HepG2 (cell line): ENCODE results near the gene PGS1. TPM values are rescaled to one million over a fixed set of nuclear protein-coding genes. Genes with fewer than 3 reads are reported as not detected.

Experiments used
- AGO2 ChIP-seq: fragments of 200-400 bp; formaldehyde crosslinking; optimal IDR thresholded peaks from 2 replicates; pipeline ENCODE3; 2017; ENCODE audit warnings: mild to moderate bottlenecking, low read depth, low read length, moderate library complexity
- EEA1 ChIP-seq: sonication (generic); formaldehyde crosslinking; IDR thresholded peaks from 2 replicates; pipeline ENCODE4 v1.5.1; 2020; ENCODE audit warnings: mild to moderate bottlenecking, missing genetic modification reagents, borderline replicate concordance
- EP300 ChIP-seq, 3 experiments: sonication (generic) in 1 of 3; formaldehyde crosslinking in 1 of 3; IDR thresholded peaks; 2 replicates each; pipeline versions ENCODE4 v1.5.1 to v1.6.1; 2011 to 2020; ENCODE audit warnings: low read depth in 2 of 3, low read length in 2 of 3, borderline replicate concordance in 1 of 3, improper control_type of control experiment in 1 of 3, mild to moderate bottlenecking in 1 of 3, missing genetic modification reagents in 1 of 3, moderate library complexity in 1 of 3
- HNRNPH1 ChIP-seq: fragments of 200-400 bp; formaldehyde crosslinking; optimal IDR thresholded peaks from 2 replicates; pipeline ENCODE3; 2017; ENCODE audit warnings: mild to moderate bottlenecking, low read depth, low read length
- KDM5B ChIP-seq: sonication (generic); formaldehyde crosslinking; IDR thresholded peaks from 2 replicates; pipeline ENCODE4 v1.4.0; 2020; ENCODE audit warnings: missing genetic modification reagents, mild to moderate bottlenecking, borderline replicate concordance
- MXD4 ChIP-seq: IDR thresholded peaks from 2 replicates; pipeline ENCODE4 v1.6.1; 2016; ENCODE audit warnings: mild to moderate bottlenecking, missing biosample characterization, missing genetic modification reagents
- MYC ChIP-seq: sonication (generic); formaldehyde crosslinking; IDR thresholded peaks from 2 replicates; pipeline ENCODE4 v1.9.0; 2021; ENCODE audit warnings: missing genetic modification reagents, borderline replicate concordance
- polyA plus RNA-seq, 8 experiments: library from polyadenylated mRNA; depleted of rRNA in 3 of 8; stranded (reverse) in 7 of 8; unstranded in 1 of 8; fragments of >200 nt; fragmentation: Illumina TruSeq in 4 of 8; extraction: Trizol in 4 of 8; gene quantifications; 2 replicates each; pipeline versions ENCODE4 v1.2.1 to v1.2.3, GENCODE V29; 2011 to 2016; ENCODE audit warnings: low read depth in 4 of 8, missing spikeins in 1 of 8, mixed read lengths in 1 of 8; ENCODE audit not compliant: insufficient read depth in 1 of 8
- total RNA-seq, 5 experiments: library from RNA; depleted of rRNA; stranded (reverse); fragments of >200 nt; fragmentation: Illumina TruSeq; extraction: Trizol; gene quantifications; 2 replicates each; pipeline ENCODE4 v1.2.3, GENCODE V29; 2016; ENCODE audit warnings: low read depth in 1 of 5
- TF ChIP-seq, protein P1 (sequence below): sonication (generic); formaldehyde crosslinking; IDR thresholded peaks from 2 replicates; pipeline ENCODE4 v1.4.0; 2020; ENCODE audit warnings: missing genetic modification reagents
- TF ChIP-seq, protein P2 (sequence below): sonication (generic); formaldehyde crosslinking; IDR thresholded peaks from 2 replicates; pipeline ENCODE4 v1.9.0; 2022; ENCODE audit warnings: low read depth, missing genetic modification reagents
- TF ChIP-seq, protein P3 (sequence below): sonication (generic); formaldehyde crosslinking; IDR thresholded peaks from 2 replicates; pipeline ENCODE4 v1.8.1; 2023; ENCODE audit warnings: mild to moderate bottlenecking, missing genetic modification reagents
- TF ChIP-seq, protein P4 (sequence below): sonication (generic); formaldehyde crosslinking; IDR thresholded peaks from 2 replicates; pipeline ENCODE4 v1.5.0; 2020; ENCODE audit warnings: mild to moderate bottlenecking, missing genetic modification reagents, moderate library complexity
- TF ChIP-seq, protein P5 (sequence below): sonication (generic); formaldehyde crosslinking; IDR thresholded peaks from 2 replicates; pipeline ENCODE4 v1.5.0; 2020; ENCODE audit warnings: mild to moderate bottlenecking, missing genetic modification reagents
- TF ChIP-seq, protein P6 (sequence below): sonication (generic); formaldehyde crosslinking; IDR thresholded peaks from 2 replicates; pipeline ENCODE4 v1.8.1; 2023; ENCODE audit warnings: mild to moderate bottlenecking, inconsistent platforms, moderate library complexity, missing genetic modification reagents, borderline replicate concordance

Gene PGS1
- total and polyA plus RNA-seq, 2 of the 13 experiments (the other 11 are each of a cell fraction or from before 2014, with no cell fraction given): 25.9 to 31.5 TPM

DNA sequence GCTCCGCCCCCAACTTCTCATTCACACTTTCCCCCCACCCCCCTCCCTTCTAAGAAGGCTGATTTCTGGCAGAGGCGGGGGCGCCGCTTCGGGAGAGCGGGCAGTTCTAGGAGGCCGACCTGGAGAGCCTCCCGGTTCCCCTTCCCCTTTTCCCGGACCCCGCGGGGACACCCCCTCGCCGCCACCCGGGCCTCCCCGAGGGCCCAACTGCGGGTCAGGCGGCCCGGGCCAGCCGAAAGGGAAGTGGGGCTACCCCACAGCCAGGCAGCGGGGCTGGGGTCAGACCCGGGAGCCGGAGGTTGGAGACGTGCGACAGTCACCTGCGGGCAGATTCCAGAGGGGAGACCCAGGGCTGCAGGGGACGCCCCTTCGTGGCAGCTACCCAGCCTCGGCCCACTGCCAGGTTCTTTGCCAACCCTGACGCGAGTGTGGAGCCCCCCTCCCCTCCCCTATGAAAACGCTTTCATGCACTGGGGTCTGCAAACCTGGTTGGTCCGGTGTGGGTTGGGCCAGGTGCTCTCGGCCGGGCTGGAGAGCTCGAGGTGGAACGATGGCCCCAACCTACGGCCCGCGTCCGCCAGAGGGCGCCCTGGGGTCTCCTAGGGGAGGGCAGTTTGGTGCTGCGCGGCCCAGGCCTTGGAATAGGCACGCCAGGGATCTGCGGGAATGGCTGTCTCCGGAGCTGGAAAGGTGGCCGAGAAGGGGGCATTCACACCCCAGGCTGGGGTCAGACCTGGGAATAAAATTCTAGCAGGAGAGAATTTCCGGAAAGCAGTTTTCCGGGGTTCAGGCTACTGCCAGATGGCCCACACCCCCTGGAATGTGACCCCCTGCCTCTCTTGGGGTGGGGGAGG, 17.9 kb upstream of the PGS1 start (continued):
- TF ChIP-seq MYC (CRISPR knock-in tag) (peak; percentile 64; the same call in 1 of the 2 replicates), MXD4 (CRISPR knock-in tag) (0 out of 2 replicates have a peak, but pooled peaks have one; percentile 13), KDM5B (peak; percentile 68; the same call in 1 of the 2 replicates), AGO2 (no peak), EEA1 (CRISPR knock-in tag) (no peak; the same call in 1 of the 2 replicates), EP300 (IDR thresholded peaks at IDR 0.05; ENCODE audit: low read depth in 2 of 2, low read length in 2 of 2) (no peak), EP300 (CRISPR knock-in tag; IDR thresholded peaks at IDR 0.05; ENCODE audit: borderline replicate concordance) (no peak), HNRNPH1 (no peak)
- TF ChIP-seq, protein P1, sequence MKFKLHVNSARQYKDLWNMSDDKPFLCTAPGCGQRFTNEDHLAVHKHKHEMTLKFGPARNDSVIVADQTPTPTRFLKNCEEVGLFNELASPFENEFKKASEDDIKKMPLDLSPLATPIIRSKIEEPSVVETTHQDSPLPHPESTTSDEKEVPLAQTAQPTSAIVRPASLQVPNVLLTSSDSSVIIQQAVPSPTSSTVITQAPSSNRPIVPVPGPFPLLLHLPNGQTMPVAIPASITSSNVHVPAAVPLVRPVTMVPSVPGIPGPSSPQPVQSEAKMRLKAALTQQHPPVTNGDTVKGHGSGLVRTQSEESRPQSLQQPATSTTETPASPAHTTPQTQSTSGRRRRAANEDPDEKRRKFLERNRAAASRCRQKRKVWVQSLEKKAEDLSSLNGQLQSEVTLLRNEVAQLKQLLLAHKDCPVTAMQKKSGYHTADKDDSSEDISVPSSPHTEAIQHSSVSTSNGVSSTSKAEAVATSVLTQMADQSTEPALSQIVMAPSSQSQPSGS (CRISPR knock-in tag): 0 out of 2 replicates have a peak, but pooled peaks have one; percentile 59
- TF ChIP-seq, protein P2, sequence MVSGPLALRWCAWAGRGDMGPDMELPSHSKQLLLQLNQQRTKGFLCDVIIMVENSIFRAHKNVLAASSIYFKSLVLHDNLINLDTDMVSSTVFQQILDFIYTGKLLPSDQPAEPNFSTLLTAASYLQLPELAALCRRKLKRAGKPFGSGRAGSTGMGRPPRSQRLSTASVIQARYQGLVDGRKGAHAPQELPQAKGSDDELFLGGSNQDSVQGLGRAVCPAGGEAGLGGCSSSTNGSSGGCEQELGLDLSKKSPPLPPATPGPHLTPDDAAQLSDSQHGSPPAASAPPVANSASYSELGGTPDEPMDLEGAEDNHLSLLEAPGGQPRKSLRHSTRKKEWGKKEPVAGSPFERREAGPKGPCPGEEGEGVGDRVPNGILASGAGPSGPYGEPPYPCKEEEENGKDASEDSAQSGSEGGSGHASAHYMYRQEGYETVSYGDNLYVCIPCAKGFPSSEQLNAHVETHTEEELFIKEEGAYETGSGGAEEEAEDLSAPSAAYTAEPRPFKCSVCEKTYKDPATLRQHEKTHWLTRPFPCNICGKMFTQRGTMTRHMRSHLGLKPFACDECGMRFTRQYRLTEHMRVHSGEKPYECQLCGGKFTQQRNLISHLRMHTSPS (CRISPR knock-in tag): no peak
- TF ChIP-seq, protein P3, sequence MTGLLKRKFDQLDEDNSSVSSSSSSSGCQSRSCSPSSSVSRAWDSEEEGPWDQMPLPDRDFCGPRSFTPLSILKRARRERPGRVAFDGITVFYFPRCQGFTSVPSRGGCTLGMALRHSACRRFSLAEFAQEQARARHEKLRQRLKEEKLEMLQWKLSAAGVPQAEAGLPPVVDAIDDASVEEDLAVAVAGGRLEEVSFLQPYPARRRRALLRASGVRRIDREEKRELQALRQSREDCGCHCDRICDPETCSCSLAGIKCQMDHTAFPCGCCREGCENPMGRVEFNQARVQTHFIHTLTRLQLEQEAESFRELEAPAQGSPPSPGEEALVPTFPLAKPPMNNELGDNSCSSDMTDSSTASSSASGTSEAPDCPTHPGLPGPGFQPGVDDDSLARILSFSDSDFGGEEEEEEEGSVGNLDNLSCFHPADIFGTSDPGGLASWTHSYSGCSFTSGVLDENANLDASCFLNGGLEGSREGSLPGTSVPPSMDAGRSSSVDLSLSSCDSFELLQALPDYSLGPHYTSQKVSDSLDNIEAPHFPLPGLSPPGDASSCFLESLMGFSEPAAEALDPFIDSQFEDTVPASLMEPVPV (CRISPR knock-in tag): peak; percentile 67; the same call in 1 of the 2 replicates
- TF ChIP-seq, protein P4, sequence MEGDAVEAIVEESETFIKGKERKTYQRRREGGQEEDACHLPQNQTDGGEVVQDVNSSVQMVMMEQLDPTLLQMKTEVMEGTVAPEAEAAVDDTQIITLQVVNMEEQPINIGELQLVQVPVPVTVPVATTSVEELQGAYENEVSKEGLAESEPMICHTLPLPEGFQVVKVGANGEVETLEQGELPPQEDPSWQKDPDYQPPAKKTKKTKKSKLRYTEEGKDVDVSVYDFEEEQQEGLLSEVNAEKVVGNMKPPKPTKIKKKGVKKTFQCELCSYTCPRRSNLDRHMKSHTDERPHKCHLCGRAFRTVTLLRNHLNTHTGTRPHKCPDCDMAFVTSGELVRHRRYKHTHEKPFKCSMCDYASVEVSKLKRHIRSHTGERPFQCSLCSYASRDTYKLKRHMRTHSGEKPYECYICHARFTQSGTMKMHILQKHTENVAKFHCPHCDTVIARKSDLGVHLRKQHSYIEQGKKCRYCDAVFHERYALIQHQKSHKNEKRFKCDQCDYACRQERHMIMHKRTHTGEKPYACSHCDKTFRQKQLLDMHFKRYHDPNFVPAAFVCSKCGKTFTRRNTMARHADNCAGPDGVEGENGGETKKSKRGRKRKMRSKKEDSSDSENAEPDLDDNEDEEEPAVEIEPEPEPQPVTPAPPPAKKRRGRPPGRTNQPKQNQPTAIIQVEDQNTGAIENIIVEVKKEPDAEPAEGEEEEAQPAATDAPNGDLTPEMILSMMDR (CRISPR knock-in tag): peak; percentile 100
- TF ChIP-seq, protein P5, sequence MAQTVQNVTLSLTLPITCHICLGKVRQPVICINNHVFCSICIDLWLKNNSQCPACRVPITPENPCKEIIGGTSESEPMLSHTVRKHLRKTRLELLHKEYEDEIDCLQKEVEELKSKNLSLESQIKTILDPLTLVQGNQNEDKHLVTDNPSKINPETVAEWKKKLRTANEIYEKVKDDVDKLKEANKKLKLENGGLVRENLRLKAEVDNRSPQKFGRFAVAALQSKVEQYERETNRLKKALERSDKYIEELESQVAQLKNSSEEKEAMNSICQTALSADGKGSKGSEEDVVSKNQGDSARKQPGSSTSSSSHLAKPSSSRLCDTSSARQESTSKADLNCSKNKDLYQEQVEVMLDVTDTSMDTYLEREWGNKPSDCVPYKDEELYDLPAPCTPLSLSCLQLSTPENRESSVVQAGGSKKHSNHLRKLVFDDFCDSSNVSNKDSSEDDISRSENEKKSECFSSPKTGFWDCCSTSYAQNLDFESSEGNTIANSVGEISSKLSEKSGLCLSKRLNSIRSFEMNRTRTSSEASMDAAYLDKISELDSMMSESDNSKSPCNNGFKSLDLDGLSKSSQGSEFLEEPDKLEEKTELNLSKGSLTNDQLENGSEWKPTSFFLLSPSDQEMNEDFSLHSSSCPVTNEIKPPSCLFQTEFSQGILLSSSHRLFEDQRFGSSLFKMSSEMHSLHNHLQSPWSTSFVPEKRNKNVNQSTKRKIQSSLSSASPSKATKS: no peak
- TF ChIP-seq, protein P6, sequence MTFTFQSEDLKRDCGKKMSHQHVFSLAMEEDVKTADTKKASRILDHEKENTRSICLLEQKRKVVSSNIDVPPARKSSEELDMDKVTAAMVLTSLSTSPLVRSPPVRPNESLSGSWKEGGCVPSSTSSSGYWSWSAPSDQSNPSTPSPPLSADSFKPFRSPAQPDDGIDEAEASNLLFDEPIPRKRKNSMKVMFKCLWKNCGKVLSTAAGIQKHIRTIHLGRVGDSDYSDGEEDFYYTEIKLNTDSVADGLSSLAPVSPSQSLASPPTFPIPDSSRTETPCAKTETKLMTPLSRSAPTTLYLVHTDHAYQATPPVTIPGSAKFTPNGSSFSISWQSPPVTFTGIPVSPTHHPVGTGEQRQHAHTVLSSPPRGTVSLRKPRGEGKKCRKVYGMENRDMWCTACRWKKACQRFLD: peak; percentile 58; the same call in 1 of the 2 replicates
